ENCODE data around the gene PITPNC1.

The PITPNC1 gene

GRCh38 chr17:67359960-67360791, 16.9 kb upstream of the PITPNC1 start:
- Mint-ChIP-seq H3K9me3 (no peaks in the 10 kb centered on the region), H3K27ac (peak overlapping the region; percentile 52), H3K36me3 (peaks cover 17% of the 10 kb centered on the region), H3K27me3 (no peaks in the 10 kb centered on the region), H3K4me1 (peaks cover 31% of the 10 kb centered on the region), H3K4me3 (no peak overlapping the region)
- DNase-seq (ENCODE audit: low spot score in 2 of 2) (no peak), ATAC-seq (ENCODE audit: low read depth) (peak; percentile 60)

DNA sequence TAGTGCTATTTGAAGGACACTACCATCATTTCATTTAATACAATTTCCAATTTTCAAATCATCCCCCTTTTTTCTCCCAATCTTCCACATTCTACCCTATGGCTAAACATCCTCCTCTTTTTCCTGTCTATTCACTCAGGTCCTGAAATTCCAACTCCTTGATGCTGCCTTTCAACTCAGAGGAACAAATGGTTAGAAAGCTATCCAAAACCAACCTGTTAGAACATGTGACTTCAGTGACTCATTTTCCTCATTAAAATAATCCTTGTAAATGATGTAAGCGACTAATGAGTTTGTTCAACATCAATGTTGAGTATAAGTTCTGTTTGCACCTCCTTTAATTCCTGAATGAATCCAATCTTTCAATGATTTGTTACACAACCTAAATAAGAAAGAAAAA, 16.2 kb upstream of the PITPNC1 start:
- H3K9me3 Mint-ChIP-seq = no peaks in the 10 kb centered on the region
- H3K4me1 Mint-ChIP-seq = peaks cover 37% of the 10 kb centered on the region
- DNase-seq (ENCODE audit: low spot score in 2 of 2) = no peak
- H3K27me3 Mint-ChIP-seq = no peaks in the 10 kb centered on the region
- H3K27ac Mint-ChIP-seq = peak overlapping the region; percentile 52
- peaks cover 12% of the 10 kb centered on the region for H3K36me3 Mint-ChIP-seq
- no peak overlapping the region for H3K4me3 Mint-ChIP-seq
- ATAC-seq (ENCODE audit: low read depth) = no peak

DNA sequence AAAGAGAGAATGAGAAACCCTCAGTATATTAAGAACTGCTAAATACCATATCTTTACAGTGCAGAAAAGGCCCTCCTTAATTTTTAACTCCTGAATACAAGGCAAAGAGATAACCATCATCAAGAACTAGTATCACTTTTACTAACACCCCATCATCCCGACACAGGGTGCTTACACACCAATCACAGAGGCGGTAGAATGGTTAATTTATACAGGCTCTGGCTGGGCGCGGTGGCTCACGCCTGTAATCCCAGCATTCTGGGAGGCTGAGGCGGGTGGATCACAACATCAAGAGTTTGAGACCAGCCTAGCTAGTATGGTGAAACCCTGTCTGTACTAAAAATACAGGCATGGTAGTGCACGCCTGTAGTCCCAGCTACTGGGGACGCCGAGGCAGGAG, 14.9 kb upstream of the PITPNC1 start:
- no peaks in the 10 kb centered on the region for H3K27me3 Mint-ChIP-seq
- DNase-seq (ENCODE audit: low spot score in 2 of 2) = no peak
- H3K4me1 Mint-ChIP-seq = peaks cover 35% of the 10 kb centered on the region
- no peak overlapping the region for H3K4me3 Mint-ChIP-seq
- H3K36me3 Mint-ChIP-seq = peaks cover 10% of the 10 kb centered on the region
- ATAC-seq (ENCODE audit: low read depth) = no peak
- no peak overlapping the region for H3K27ac Mint-ChIP-seq
- no peaks in the 10 kb centered on the region for H3K9me3 Mint-ChIP-seq

DNA sequence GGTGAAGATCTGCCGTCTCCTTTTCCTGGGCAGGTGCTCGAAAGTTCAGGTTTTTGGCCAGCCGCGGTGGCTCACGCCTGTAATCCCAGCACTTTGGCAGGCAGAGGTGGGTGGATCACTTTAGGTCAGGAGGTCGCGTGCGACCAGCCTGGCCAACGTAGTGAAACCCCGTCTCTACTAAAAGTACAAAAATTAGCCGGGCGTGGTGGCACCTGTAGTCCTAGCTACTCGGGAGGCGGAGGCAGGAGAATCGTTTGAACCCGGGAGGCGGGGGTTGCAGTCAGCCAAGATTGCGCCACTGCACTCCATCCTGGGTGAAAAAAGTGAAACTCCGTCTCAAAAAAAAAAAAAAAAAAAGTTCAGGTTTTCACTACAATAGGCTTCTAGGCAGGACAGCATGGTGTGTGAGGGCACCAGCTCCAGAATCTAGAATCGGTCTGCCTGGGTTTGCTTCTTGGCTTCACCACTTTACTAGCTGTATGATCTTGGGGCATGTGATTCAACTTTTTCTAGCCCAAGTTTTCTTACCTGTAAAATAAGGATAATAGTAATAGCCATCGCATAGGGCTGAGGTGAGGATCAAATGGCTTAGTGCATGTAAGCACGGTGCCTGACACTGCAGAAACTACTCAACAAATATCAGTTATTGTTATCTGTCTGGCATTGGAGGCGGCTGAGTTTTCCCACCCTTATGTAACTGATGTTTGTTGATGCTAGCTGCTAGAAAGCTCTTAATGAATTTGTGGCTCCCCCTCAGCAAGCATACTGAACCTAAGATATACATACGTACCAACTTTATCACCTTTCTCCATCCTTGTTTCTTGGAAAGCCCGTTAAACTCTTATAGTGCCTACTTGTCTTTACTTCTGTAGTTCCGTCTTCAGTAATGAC, 12.0 kb upstream of the PITPNC1 start:
- no peak for ATAC-seq (ENCODE audit: low read depth)
- Mint-ChIP-seq H3K4me1 (peaks cover 27% of the 10 kb centered on the region), H3K27me3 (no peaks in the 10 kb centered on the region), H3K4me3 (peak overlapping the region; percentile 90), H3K27ac (peak overlapping the region; percentile 87), H3K9me3 (no peaks in the 10 kb centered on the region), H3K36me3 (peaks cover 10% of the 10 kb centered on the region)
- no peak for DNase-seq (ENCODE audit: low spot score in 2 of 2)

DNA sequence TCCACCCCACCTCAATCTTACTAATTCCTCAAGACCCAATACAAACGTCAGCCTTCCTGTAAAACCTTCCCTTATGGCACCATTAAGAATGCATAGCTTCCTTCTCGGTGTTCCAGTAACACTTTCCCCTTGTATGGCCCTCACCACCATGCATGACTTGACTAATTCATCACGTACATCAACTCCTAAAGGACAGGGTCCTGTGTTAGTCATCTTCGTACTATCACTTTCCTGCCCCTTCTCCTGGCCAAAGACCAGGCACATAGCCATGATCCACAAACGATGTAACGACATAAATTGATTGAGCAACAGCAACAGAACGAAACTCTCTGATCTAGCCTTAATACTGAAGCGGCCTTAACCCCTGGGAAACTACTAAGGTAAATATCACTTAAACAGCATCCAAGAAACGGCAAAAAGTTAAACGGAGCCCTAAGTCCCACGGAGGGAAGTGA, 11.3 kb upstream of the PITPNC1 start:
- Mint-ChIP-seq H3K4me1 (peaks cover 21% of the 10 kb centered on the region), H3K4me3 (peak overlapping the region; percentile 90), H3K9me3 (no peaks in the 10 kb centered on the region), H3K27me3 (no peaks in the 10 kb centered on the region), H3K36me3 (peaks cover 5% of the 10 kb centered on the region), H3K27ac (peak overlapping the region; percentile 87)
- peak; percentile 1 for ATAC-seq (ENCODE audit: low read depth)
- no peak for DNase-seq (ENCODE audit: low spot score in 2 of 2)

GRCh38 chr17:67366193-67367157, 10.6 kb upstream of the PITPNC1 start, which contains the start of gene PSMD12:
Gene PSMD12, minus strand, starts transcription at chr17:67366577. Its CDS starts 58 bp downstream, at chr17:67366519.
- Mint-ChIP-seq H3K27ac (peak within 1 kb of the TSS; percentile 87), H3K4me1 (peaks cover 19% of the 10 kb centered on the region), H3K27me3 (no peaks in the 10 kb centered on the region), H3K36me3 (peaks cover 2% of the 10 kb centered on the region), H3K4me3 (peak within 1 kb of the TSS; percentile 90), H3K9me3 (no peaks in the 10 kb centered on the region)
- peak; percentile 95 for ATAC-seq (ENCODE audit: low read depth)
- peak; percentile 93 to 95 for DNase-seq (ENCODE audit: low spot score in 2 of 2)

GRCh38 chr17:67369676-67370075, 7.4 kb upstream of the PITPNC1 start:
- ATAC-seq (ENCODE audit: low read depth) (no peak), DNase-seq (ENCODE audit: low spot score in 2 of 2) (no peak)
- Mint-ChIP-seq H3K4me1 (peaks cover 12% of the 10 kb centered on the region), H3K27me3 (no peaks in the 10 kb centered on the region), H3K4me3 (no peak overlapping the region), H3K36me3 (no peaks in the 10 kb centered on the region), H3K27ac (no peak overlapping the region), H3K9me3 (no peaks in the 10 kb centered on the region)

DNA sequence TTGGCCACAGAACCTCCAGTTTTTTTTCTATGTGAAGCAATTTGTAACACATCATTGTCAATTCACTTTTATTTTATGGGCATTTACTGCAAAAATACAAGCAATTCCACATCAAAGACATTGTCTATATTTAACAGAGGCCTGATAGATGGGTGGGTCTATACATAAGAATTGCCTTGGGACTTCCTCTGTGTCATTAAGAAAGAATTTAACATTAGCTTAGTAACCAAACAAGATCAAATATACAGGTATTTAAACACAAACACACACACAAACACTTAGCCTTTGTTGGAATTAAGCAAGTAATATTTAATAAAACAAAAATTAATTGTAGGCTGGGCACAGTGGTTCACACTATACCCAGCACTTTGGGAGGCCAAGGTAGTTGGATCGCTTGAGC, 4.3 kb upstream of the PITPNC1 start:
- H3K27ac Mint-ChIP-seq = no peak overlapping the region
- no peaks in the 10 kb centered on the region for H3K36me3 Mint-ChIP-seq
- no peaks in the 10 kb centered on the region for H3K27me3 Mint-ChIP-seq
- H3K4me3 Mint-ChIP-seq = no peak overlapping the region
- no peak for DNase-seq (ENCODE audit: low spot score in 2 of 2)
- no peaks in the 10 kb centered on the region for H3K9me3 Mint-ChIP-seq
- peaks cover 10% of the 10 kb centered on the region for H3K4me1 Mint-ChIP-seq
- no peak for ATAC-seq (ENCODE audit: low read depth)

GRCh38 chr17:67374329-67375053, 2.6 kb upstream of the PITPNC1 start:
- Mint-ChIP-seq H3K9me3 (no peaks in the 10 kb centered on the region), H3K4me1 (peaks cover 17% of the 10 kb centered on the region), H3K27me3 (no peaks in the 10 kb centered on the region), H3K36me3 (no peaks in the 10 kb centered on the region), H3K4me3 (peak overlapping the region; percentile 28), H3K27ac (peak overlapping the region; percentile 3)
- DNase-seq (ENCODE audit: low spot score in 2 of 2) = peak; percentile 75 to 80
- ATAC-seq (ENCODE audit: low read depth) = peak; percentile 50

DNA sequence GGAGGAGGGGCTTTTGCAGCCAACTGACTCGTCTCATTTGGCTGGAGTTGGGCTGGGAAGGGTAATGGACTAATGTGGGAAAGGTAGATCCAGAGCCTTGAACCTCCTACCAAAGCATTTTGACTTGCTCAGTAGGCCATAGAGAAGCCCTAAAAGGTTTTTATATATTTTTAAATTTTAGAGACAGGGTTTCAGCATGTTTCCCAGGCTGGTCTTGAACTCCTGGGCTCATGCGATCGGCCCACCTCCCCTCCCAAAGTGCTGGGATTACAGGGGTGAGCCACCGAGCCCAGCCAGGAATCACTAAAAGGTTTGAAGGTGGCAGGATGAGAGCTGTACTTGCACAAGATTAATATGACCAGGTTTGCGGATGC, 2.0 kb upstream of the PITPNC1 start:
- no peak for ATAC-seq (ENCODE audit: low read depth)
- no peak overlapping the region for H3K4me3 Mint-ChIP-seq

DNA sequence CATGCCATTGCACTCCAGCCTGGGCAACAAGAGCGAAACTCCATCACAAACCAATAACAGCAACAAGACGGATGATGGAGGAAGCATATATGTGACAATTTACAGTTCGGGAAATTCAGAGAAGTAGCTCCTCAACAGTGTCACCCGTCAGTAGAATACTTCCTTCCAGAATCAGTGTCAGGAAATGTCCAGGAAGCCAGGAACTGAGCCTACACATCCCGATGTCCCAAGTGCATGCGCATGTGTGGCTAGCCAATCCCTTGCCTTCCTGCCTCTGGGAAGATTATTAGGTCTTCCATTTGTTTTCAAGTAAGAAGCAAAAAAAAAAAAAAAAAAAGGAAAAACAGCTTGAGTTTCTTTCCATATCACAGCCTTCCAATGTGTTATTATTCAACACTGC, 1.4 kb upstream of the PITPNC1 start:
- Mint-ChIP-seq H3K4me3 (no peak overlapping the region), H3K27me3 (no peaks in the 10 kb centered on the region), H3K9me3 (no peaks in the 10 kb centered on the region), H3K36me3 (no peaks in the 10 kb centered on the region), H3K4me1 (peaks cover 22% of the 10 kb centered on the region), H3K27ac (no peak overlapping the region)
- ATAC-seq (ENCODE audit: low read depth) (no peak), DNase-seq (ENCODE audit: low spot score in 2 of 2) (no peak)

More for the DNA sequence above, 2.0 kb upstream of the PITPNC1 start:
- H3K4me1 Mint-ChIP-seq = peaks cover 22% of the 10 kb centered on the region
- peak overlapping the region; percentile 3 for H3K27ac Mint-ChIP-seq
- no peak for DNase-seq (ENCODE audit: low spot score in 2 of 2)
- no peaks in the 10 kb centered on the region for H3K36me3 Mint-ChIP-seq
- no peaks in the 10 kb centered on the region for H3K9me3 Mint-ChIP-seq
- H3K27me3 Mint-ChIP-seq = no peaks in the 10 kb centered on the region

GRCh38 chr17:67376415-67376736, 705 bp upstream of the PITPNC1 start:
- no peak for ATAC-seq (ENCODE audit: low read depth)
- Mint-ChIP-seq H3K27me3 (no peaks in the 10 kb centered on the region), H3K4me3 (peak overlapping the region; percentile 86), H3K4me1 (peaks cover 22% of the 10 kb centered on the region), H3K36me3 (no peaks in the 10 kb centered on the region), H3K9me3 (no peaks in the 10 kb centered on the region), H3K27ac (no peak overlapping the region)
- DNase-seq (ENCODE audit: low spot score in 2 of 2) = no peak
